CD4-positive, alpha-beta T cell treated with Interleukin-15 for 1 hour (primary cell): ENCODE measurements around the gene MITF.

Experiments used
- DNase-seq: peaks from one replicate; pipeline ENCODE4 v3.0.0-alpha.2; 2020

Gene MITF

DNA sequence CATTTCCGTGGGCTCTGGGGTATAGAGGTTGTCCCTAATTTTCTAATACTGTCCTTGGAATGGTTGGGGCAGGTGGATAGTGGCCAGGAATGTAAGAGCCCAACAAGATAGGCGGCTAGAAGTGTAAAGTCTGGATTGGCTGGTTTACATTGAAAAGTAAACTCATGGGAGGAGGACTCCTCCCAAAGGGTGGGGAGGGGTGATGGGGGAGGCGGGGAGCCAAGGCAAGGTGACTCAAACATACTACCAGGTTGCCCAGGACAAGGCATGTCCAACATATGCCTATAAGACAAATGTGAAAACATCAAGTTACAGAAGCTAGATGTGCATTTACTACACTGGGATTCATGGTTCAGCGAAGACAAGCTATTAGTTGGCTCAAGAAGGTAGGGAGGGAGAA, 246.0 kb downstream of the MITF start:
- no peak for DNase-seq

DNA sequence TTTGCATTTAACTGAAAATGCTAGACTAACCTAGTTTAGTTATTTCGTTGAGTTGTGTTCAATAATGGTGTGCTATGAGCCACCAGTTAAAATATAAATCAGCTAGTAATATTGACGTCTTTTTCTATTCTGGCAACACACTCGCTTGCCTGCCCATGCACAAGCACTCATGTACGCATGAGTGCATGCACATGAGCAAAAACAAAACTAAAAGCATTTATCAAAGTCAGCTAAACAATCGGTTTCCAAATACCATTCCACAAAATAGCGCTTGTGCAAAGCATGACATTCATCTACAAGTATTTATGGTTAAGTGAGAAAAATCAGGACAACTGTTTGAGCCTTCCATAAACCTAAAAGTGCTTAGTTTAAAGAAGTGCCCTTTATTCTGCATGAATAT, 247.2 kb downstream of the MITF start:
- DNase-seq = no peak

DNA sequence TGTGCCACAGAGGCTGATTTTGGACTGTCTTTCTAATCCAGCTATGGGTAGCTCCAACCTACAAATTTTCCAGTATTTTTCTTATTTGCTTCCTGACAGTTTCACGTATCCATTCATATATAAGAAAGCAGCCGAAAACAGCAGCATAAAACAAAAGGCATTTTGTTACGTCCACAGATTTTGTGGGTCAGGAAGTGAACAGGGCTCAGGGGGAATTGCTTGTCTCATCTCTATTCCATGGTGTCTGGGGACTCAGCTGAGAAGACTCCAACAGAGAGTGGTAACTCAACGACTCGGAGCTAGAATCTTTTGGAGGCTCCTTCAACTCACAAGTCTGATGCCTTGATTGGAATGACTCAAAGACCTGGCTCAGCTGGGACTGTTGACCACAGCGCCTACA, 248.6 kb downstream of the MITF start:
- DNase-seq = no peak

- DNase-seq = no peak
Observed at GRCh38 chr3:69993757-69994156, 254.5 kb downstream of the MITF start.

DNA sequence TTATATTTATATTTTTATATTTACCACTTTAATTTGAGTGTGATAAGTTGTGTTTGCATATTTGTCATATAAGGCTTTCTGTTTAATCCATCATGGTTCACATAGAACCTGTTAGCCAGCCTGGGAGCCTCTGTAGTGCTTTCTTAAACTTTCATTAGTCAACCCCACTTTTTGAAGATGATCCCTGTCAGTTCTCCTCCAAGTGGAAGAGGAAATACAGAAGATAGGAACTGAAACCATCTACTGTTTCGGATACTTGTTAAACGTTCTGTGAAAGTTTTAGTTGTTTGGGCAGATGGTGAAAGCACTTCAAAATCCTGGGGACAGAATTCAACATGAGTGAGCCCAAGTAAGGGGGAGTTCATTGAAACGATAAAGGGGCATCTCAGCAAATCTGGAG, 255.7 kb downstream of the MITF start:
- no peak for DNase-seq

GRCh38 chr3:69997631-69998307, 258.5 kb downstream of the MITF start:
- DNase-seq = no peak

DNA sequence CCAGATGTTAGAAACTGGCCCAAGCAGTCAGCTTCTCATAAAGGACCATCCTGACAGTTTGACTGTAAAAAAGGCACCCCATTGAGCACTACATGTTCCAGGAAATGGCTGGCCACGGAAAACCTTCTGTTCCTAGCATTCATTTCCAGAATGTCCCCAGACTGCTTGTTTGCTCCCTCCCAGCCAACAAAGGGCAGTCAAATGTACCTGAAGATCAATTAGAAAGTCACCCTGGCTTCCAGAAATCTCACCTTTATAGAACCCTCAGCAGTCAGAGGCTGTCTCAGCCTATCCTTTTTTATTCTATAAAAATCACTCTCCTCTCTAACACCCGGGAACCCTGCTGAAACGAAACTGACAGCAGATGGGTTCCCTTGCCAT, 259.5 kb downstream of the MITF start:
- DNase-seq = no peak

- no peak for DNase-seq
Observed at GRCh38 chr3:69999140-70000027, 260.1 kb downstream of the MITF start, which contains the start of gene SAMMSON. Gene SAMMSON (plus strand): TSS chr3:69999733.

- no peak for DNase-seq
Observed at GRCh38 chr3:70000028-70000410, 260.8 kb downstream of the MITF start.

GRCh38 chr3:70000563-70001081, 261.4 kb downstream of the MITF start:
- no peak for DNase-seq

DNA sequence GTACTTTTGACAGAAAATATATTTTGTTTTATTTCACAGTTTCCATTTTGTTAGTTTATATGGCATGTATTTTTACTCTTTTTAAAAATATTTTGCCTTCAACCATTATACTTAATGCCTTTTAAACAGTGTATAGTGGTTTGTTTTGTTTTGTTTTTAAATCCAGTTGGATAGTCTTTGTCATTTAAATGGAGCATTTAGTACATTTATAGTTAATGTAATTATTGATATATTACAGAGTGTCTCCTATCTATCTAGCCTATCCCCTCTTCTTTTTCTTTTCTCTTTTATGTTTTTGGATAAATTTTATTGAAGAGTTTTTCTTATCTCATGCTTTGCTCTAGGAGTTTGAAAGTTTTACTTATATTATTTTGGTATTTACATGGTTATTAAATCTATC, 263.9 kb downstream of the MITF start:
- DNase-seq = no peak

DNA sequence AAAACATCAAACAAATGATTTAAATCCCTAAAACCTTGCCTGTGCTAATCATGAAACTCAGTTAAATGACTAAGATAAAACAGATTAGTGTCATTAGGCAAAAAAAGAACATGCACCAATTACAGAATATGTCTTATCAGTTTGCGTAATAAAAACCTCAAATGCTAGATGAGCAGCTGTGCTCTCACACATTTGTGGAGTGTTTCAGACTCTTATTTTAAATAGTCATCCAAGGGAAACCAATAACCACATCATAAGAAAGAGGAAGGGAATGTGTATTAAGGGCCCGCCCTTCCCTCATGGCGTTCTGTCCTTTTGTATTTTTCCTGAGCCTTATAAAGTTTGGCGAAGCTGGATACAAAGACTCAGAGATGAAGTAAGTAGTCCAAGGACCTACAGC, 266.8 kb downstream of the MITF start:
- DNase-seq = no peak

- no peak for DNase-seq
Observed at GRCh38 chr3:70010346-70010745, 271.1 kb downstream of the MITF start.

- no peak for DNase-seq
Observed at GRCh38 chr3:70011582-70011981, 272.3 kb downstream of the MITF start.
